Activated naive CD8-positive, alpha-beta T cell (primary cell): ENCODE data around the gene PHLPP2.
"Not testable (repeated sequence)": the region's sequence is repeated elsewhere in the genome, so short reads cannot be mapped to it uniquely, and the experiment has no call there.

Source experiments
- H3K27ac Mint-ChIP-seq: one replicate; pipeline ENCODE4 v1.8.0; 2021; ENCODE audit warnings: mixed read lengths
- H3K27me3 Mint-ChIP-seq: one replicate; pipeline ENCODE4 v1.8.0; 2021; ENCODE audit warnings: mixed read lengths
- H3K36me3 Mint-ChIP-seq: one replicate; pipeline ENCODE4 v1.8.0; 2021; ENCODE audit warnings: mixed read lengths
- H3K4me1 Mint-ChIP-seq: one replicate; pipeline ENCODE4 v1.8.0; 2021; ENCODE audit warnings: low read depth, mixed read lengths
- H3K4me3 Mint-ChIP-seq: one replicate; pipeline ENCODE4 v1.8.0; 2021; ENCODE audit warnings: mild to moderate bottlenecking, mixed read lengths
- H3K9me3 Mint-ChIP-seq: one replicate; pipeline ENCODE4 v1.8.0; 2021; ENCODE audit warnings: low read depth, mixed read lengths

Gene PHLPP2

DNA sequence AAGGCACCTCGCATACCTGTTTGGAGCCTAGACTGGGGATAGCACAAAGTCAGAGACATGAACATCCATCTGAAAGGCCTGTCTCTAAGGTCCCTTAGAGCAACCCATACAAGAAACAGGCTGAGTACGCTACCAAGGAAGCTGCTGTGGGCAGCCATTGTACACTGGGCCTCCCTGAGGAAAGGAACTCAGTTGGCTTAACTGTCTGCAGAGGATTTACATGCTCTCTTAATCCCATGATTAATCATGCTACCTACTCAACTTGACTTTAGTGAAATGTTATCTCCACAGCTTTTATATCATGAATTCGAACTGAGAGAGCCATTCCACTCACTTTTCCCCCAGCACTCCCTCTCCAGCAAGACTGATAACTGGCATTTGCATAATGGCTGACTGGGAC, 26.0 kb downstream of the PHLPP2 start:
- Mint-ChIP-seq H3K4me3 (no peak overlapping the region), H3K9me3 (no peaks in the 10 kb centered on the region), H3K4me1 (peaks cover 2% of the 10 kb centered on the region), H3K27ac (no peak overlapping the region), H3K27me3 (no peaks in the 10 kb centered on the region), H3K36me3 (peaks cover 6% of the 10 kb centered on the region)

DNA sequence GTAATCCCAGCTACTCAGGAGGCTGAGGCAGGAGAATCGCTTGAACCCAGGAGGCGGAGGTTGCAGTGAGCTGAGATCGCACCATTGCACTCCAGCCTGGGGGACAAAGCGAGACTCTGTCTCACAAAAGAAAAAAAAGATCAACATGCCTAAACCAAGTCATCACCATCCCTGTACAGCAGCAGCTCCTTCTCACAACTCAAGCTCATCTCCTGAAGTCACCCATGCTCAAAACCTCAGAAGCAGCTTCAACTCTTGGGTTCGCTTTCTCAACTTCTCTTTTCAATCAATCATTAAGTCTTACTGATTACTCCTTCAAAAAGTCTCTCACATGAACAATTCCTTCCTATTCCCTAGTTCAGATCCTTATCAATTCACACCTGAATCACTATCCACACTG, 31.3 kb downstream of the PHLPP2 start:
- Mint-ChIP-seq H3K4me1 (peaks cover 2% of the 10 kb centered on the region), H3K27ac (no peak overlapping the region), H3K27me3 (no peaks in the 10 kb centered on the region), H3K36me3 (peaks cover 6% of the 10 kb centered on the region), H3K4me3 (no peak overlapping the region), H3K9me3 (no peaks in the 10 kb centered on the region)

DNA sequence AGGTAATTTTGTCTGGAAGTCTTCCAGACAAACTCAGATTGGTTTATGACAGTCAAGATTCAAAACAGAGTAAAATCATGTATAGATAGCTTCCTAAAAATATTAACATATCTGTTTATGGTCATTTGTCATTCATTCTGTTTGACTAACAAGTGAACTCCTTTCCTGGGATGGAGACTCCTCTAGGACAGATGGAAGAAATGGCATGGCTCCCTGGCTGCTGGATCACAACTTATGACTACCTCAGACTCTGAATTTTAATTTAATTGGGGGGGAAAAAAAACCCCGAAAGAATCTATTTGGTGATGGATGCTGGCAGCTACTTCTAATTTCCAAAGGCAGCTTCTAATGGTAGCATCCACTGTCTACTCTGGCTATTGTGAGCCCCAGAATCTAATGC, 34.6 kb downstream of the PHLPP2 start:
- H3K36me3 Mint-ChIP-seq: peaks cover 11% of the 10 kb centered on the region
- no peaks in the 10 kb centered on the region for H3K9me3 Mint-ChIP-seq
- no peak overlapping the region for H3K27ac Mint-ChIP-seq
- H3K4me3 Mint-ChIP-seq: no peak overlapping the region
- H3K4me1 Mint-ChIP-seq: no peaks in the 10 kb centered on the region
- no peaks in the 10 kb centered on the region for H3K27me3 Mint-ChIP-seq

DNA sequence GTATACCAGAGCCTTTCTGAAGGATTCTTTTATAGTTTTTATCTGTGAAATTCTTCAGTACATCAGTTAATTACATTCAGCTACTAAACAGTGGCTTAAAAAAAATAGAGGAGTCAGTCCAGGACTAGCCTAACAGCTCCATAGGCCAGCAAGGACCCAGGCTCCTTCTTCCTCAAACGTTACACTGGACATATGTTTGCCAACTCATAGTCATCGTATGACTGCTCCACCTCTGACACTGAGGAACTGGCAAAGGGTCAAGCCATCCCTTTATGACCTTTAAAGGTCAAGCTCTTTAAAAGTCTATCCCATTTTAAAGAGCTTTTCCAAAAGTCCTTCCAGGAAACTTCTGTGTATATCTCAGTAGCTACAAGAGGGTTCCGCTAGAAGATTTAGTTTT, 36.6 kb downstream of the PHLPP2 start:
- H3K9me3 Mint-ChIP-seq: peaks cover 3% of the 10 kb centered on the region
- no peak overlapping the region for H3K4me3 Mint-ChIP-seq
- peaks cover 19% of the 10 kb centered on the region for H3K36me3 Mint-ChIP-seq
- no peak overlapping the region for H3K27ac Mint-ChIP-seq
- H3K27me3 Mint-ChIP-seq: no peaks in the 10 kb centered on the region
- H3K4me1 Mint-ChIP-seq: no peaks in the 10 kb centered on the region

DNA sequence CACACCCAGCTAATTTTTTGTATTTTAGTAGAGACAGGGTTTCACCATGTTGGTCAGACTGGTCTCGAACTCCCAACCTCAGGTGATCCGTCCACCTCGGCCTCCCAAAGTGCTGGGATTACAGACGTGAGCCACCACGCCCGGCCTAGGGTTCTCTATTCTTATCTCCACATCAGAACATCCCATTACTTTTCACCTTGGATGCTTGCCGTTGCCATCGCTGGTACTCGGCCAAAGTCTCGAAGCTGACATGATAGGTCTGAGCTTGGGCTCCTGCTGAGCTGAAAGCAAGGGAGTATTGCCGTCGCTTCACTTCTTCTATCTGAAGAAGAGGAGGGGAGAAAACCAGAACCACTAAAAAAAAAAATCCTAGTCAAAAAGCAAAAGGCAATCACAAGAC, 40.2 kb downstream of the PHLPP2 start:
- not testable (repeated sequence) for H3K4me1 Mint-ChIP-seq, H3K27me3 Mint-ChIP-seq, H3K9me3 Mint-ChIP-seq, H3K4me3 Mint-ChIP-seq, H3K27ac Mint-ChIP-seq
- peaks cover 27% of the 10 kb centered on the region for H3K36me3 Mint-ChIP-seq

DNA sequence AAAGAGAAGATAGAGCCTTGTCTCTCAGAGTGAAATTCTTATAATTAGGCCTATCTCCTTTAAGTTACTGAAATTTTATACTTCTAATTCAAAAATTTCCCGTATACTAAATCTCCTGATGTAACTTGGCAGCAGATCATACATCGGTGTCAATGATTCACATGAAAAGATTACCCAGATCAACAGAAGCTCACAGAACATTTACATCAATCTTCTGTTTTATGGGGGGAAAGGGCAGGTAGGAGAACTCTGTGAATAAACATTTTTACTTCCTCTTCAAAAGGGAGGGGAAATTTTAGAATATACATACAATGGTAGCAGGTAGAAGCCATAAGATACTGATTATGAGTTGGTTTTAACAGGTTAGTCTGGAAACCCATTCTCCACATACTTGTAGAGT, 43.1 kb downstream of the PHLPP2 start:
- Mint-ChIP-seq H3K4me3 (no peak overlapping the region), H3K4me1 (no peaks in the 10 kb centered on the region), H3K27me3 (no peaks in the 10 kb centered on the region), H3K27ac (no peak overlapping the region), H3K9me3 (peaks cover 3% of the 10 kb centered on the region), H3K36me3 (peaks cover 24% of the 10 kb centered on the region)

DNA sequence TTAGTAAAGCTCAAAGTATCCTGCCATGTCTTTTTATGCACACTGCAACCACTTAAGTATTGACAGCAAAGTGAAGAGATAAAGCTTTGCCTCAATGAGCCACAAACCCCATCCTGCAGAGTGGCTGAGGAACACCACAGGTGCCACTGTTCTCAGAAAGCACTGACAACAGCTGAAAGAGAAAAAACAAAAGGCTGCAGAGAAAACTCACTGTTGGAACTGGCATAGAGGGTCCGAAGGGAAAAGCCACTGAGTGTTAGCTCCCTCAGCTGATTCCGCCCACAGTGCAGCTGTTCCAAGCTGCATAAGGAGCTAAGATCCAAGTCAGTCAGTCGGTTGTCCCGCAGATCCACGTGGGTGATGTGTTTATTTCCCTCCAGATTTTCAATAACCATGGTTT, 48.3 kb downstream of the PHLPP2 start:
- Mint-ChIP-seq H3K9me3 (no peaks in the 10 kb centered on the region), H3K36me3 (peaks cover 17% of the 10 kb centered on the region), H3K27ac (no peak overlapping the region), H3K4me1 (no peaks in the 10 kb centered on the region), H3K27me3 (no peaks in the 10 kb centered on the region), H3K4me3 (no peak overlapping the region)

DNA sequence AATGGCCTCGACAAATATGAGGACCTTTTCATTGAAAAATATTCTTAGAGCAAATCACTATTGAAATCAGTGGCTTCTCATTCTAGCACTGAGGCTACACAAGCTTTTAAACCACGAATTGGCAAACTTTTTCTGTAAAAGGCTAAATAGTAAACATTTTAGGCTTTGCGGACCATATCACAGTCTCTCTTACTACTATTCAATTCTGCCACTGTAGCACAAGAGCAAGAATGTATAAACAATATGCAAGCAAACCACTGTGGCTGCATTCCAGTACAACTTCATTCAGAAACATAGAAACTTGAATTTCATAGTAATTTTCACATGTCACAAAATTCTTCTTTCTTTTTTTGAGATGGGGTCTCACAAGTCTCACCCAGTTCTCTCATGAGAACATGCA, 49.1 kb downstream of the PHLPP2 start:
- Mint-ChIP-seq H3K4me3 (no peak overlapping the region), H3K9me3 (no peaks in the 10 kb centered on the region), H3K27me3 (no peaks in the 10 kb centered on the region), H3K4me1 (no peaks in the 10 kb centered on the region), H3K36me3 (peaks cover 14% of the 10 kb centered on the region), H3K27ac (no peak overlapping the region)

DNA sequence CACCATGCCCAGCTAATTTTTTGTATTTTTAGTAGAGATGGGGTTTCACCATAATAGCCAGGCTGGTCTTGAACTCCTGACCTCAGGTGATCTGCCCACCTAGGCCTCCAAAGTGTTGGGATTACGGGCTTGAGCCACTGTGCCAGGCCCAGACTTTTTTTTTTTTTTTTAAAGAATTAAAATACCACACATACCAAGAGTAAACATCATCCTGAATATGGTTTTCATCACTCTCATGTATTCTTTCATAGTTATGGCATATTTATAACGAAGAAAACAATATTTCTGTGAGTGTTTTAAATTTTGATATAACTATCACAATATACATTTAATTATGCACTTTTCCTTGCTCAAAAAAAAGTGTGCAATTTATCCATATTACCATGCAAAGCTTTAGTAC, 50.3 kb downstream of the PHLPP2 start:
- H3K9me3 Mint-ChIP-seq: no peaks in the 10 kb centered on the region
- H3K4me1 Mint-ChIP-seq: no peaks in the 10 kb centered on the region
- no peak overlapping the region for H3K4me3 Mint-ChIP-seq
- H3K27me3 Mint-ChIP-seq: no peaks in the 10 kb centered on the region
- H3K27ac Mint-ChIP-seq: no peak overlapping the region
- peaks cover 14% of the 10 kb centered on the region for H3K36me3 Mint-ChIP-seq

DNA sequence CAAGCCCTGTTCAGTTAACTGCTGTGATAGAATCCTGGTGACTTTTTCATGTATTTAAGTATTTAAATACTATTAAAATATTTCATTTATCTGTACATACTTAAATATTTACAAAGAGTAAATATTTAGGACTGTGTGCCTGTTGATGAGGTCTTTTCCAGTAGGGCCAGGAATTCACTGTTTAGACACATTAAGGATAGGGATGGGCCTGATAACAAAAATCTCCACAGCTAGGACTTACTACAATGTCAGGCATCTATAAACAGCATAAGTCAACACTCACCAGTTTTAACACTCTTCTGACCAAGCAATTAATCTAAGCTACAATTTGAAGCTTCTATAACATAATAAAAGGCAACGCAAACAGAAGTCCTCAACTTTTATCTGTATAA, 50.9 kb downstream of the PHLPP2 start:
- Mint-ChIP-seq H3K4me3 (no peak overlapping the region), H3K9me3 (no peaks in the 10 kb centered on the region), H3K4me1 (no peaks in the 10 kb centered on the region), H3K27ac (no peak overlapping the region), H3K27me3 (no peaks in the 10 kb centered on the region), H3K36me3 (peaks cover 13% of the 10 kb centered on the region)

DNA sequence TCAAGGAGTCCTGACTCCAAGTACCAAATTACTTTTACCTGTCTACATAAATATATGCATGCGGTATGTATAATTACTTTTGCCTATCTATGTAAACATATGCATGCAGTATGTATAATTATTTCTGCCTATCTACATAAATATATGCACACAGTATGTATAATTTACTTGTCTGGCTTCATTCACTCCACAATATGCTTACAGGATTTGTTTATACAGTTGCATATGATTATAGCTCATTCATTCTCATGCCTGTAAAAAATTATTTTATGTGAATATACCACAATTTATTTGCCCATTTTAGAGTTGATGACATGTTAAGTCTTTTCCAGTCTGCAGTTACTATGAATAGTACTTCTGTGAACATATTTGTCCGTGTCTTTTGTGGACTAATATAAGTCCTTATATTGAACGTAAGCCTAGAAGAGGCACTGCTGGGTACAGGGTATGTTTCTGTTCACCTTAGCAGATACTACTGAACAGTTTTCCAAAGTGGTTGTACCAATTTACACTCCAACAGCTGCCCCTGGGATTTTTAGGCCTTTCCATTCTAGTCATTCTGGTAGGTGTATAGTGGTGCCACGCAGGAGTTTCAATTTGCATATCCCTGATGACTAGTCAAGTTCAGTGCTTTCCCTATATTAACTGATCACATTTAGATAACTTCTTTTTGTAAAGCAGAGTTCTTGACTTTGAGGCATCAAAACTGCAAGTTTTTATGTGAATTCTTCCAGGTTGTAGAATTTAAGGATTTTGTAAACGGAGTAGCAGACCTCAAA, 51.5 kb downstream of the PHLPP2 start:
- Mint-ChIP-seq H3K36me3 (peaks cover 13% of the 10 kb centered on the region), H3K27me3 (no peaks in the 10 kb centered on the region), H3K4me1 (no peaks in the 10 kb centered on the region), H3K4me3 (no peak overlapping the region), H3K27ac (no peak overlapping the region), H3K9me3 (no peaks in the 10 kb centered on the region)

DNA sequence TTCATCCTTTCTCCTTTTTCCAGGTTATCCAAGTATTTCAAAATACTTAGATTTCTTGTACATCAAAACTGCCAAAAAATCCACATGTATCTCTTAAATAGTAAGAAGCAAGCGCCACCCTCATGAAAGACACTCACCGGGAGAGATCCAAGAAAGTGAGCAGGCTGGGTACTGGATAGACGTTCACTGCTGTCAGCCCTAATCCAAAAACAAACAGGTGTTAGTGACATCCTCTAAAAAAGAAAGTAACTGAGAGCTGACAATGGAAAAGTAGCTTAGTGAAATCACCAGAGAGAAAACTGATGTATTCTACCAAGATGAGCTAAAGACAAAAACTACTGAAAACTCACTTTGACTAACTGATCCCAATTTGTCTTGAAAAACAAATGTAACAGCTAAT, 52.4 kb downstream of the PHLPP2 start:
- no peaks in the 10 kb centered on the region for H3K27me3 Mint-ChIP-seq
- H3K27ac Mint-ChIP-seq: no peak overlapping the region
- no peaks in the 10 kb centered on the region for H3K9me3 Mint-ChIP-seq
- peaks cover 13% of the 10 kb centered on the region for H3K36me3 Mint-ChIP-seq
- H3K4me1 Mint-ChIP-seq: no peaks in the 10 kb centered on the region
- no peak overlapping the region for H3K4me3 Mint-ChIP-seq

DNA sequence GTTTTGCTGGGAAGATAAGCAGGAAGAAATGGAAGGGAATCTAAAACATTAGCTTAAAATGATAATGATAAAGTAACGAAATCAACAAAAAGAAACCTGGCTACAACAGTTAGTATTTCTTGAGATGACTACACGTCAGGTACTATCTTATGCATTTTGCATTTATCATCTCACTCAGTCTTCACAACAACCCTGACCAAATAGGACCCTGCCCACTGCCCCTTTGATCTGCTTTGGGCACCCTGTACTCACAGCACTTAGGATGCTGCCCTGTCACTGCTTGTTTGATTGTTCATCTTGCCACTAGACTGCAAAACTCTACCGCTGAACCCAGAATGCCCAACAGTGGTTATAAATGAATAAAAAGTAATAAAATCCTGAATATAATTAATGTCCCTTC, 53.3 kb downstream of the PHLPP2 start:
- no peaks in the 10 kb centered on the region for H3K27me3 Mint-ChIP-seq
- no peak overlapping the region for H3K4me3 Mint-ChIP-seq
- H3K9me3 Mint-ChIP-seq: no peaks in the 10 kb centered on the region
- H3K4me1 Mint-ChIP-seq: no peaks in the 10 kb centered on the region
- H3K36me3 Mint-ChIP-seq: peaks cover 9% of the 10 kb centered on the region
- H3K27ac Mint-ChIP-seq: no peak overlapping the region

DNA sequence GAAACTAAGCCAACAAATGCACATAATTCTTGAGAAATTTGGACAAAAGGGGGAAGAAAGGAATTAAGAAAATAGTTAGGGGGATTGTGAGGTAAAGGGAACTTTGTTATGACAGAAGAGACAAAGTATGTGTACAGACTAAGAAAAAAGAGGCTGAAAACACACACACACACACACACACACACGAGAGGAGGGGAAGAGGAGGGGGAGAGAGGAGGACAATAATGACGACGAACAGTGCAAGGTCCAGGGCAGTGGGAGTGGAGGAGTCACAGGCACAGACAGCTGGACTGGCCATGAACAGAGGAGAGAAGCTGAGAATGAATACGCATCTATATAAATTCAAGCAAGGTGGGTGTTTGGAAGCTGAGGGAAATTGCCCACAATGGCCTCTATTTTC, 54.0 kb downstream of the PHLPP2 start:
- Mint-ChIP-seq H3K4me1 (no peaks in the 10 kb centered on the region), H3K9me3 (no peaks in the 10 kb centered on the region), H3K27me3 (no peaks in the 10 kb centered on the region), H3K4me3 (no peak overlapping the region), H3K27ac (no peak overlapping the region), H3K36me3 (peaks cover 7% of the 10 kb centered on the region)

DNA sequence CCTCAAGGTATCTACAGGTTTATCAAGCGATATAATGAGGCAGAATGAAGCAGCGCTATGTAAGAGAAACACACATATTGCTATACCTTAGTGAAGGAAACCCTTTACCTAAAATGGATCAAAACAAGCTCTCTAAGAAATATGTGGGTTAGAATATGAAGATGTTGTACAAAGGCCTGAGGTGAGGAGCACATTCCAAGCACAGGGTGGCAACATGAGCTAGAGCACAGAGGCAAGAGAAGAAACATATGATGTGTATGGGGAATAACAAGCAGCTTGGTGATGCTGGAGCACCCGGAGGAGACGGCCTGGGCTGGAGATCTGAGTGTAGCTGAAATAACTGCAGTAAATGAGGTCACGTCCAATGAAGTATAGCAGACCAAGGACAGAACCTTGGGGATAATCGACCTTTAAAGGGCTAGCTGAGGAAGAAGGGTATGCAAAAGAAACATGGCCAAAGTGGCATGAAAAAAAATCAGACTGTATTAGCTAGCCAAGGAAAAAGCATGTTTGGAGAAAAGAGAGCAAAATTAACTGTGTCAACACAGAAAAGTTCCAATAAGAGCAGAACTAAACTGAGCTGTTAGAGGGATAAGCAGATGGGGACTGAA, 54.5 kb downstream of the PHLPP2 start:
- Mint-ChIP-seq H3K9me3 (no peaks in the 10 kb centered on the region), H3K4me1 (no peaks in the 10 kb centered on the region), H3K27me3 (no peaks in the 10 kb centered on the region), H3K27ac (no peak overlapping the region), H3K36me3 (peaks cover 7% of the 10 kb centered on the region), H3K4me3 (no peak overlapping the region)
